Esophagus (tissue), 2 donors: ENCODE measurements around the gene PTPRE. TPM values are rescaled to one million over a fixed set of nuclear protein-coding genes. Genes with fewer than 3 reads are reported as not detected.

ENCODE experiments used
- H3K27ac ChIP-seq, 2 donors: one replicate each; pipeline ENCODE4 v1.5.1; 2013; ENCODE audit warnings: low read depth in 2 of 2, mild to moderate bottlenecking in 2 of 2, inconsistent platforms in 1 of 2, low read length in 1 of 2, moderate library complexity in 1 of 2
- H3K27me3 ChIP-seq, 2 donors: one replicate each; pipeline ENCODE4 v1.6.1; 2013; ENCODE audit warnings: low read length in 2 of 2, control low read depth in 1 of 2, mild to moderate bottlenecking in 1 of 2; ENCODE audit not compliant: insufficient read depth in 2 of 2, control insufficient read depth in 1 of 2
- H3K36me3 ChIP-seq, 2 donors: one replicate each; pipeline ENCODE4 v1.6.1; 2013; ENCODE audit warnings: low read length in 1 of 2; ENCODE audit not compliant: control insufficient read depth in 2 of 2, insufficient read depth in 2 of 2
- H3K4me1 ChIP-seq, 2 donors: one replicate each; pipeline ENCODE4 v1.6.1; 2013; ENCODE audit warnings: low read length in 1 of 2; ENCODE audit not compliant: control insufficient read depth in 2 of 2, insufficient read depth in 2 of 2
- H3K4me3 ChIP-seq, 2 donors: one replicate each; pipeline ENCODE4 v1.5.1; 2013; ENCODE audit warnings: low read length in 2 of 2, mild to moderate bottlenecking in 2 of 2, low read depth in 1 of 2, moderate library complexity in 1 of 2
- H3K9me3 ChIP-seq, 2 donors: one replicate each; pipeline ENCODE4 v1.6.1; 2013; ENCODE audit warnings: mild to moderate bottlenecking in 2 of 2, low read depth in 1 of 2, low read length in 1 of 2, moderate library complexity in 1 of 2; ENCODE audit not compliant: control insufficient read depth in 2 of 2, insufficient read depth in 1 of 2
- WGBS, 2 donors: extraction: QIAGEN DNeasy Blood & Tissue Kit; methylation state at CpG; one replicate each; pipeline ENCODE4 v1.1.7; 2013; 5-methylcytosine and 5-hydroxymethylcytosine counted together
- polyA plus RNA-seq, 2 donors: library from polyadenylated mRNA; stranded (reverse); fragments of 200-250 nt; gene quantifications; one replicate each; pipeline ENCODE4 v1.2.3, GENCODE V29; 2013
- donor health status: healthy with polysubstance abuse.
- donor health status: Bipolar disorder and iron deficiency.

Gene PTPRE
- polyA plus RNA-seq, 2 donors: 3.8 to 5.5 TPM

DNA sequence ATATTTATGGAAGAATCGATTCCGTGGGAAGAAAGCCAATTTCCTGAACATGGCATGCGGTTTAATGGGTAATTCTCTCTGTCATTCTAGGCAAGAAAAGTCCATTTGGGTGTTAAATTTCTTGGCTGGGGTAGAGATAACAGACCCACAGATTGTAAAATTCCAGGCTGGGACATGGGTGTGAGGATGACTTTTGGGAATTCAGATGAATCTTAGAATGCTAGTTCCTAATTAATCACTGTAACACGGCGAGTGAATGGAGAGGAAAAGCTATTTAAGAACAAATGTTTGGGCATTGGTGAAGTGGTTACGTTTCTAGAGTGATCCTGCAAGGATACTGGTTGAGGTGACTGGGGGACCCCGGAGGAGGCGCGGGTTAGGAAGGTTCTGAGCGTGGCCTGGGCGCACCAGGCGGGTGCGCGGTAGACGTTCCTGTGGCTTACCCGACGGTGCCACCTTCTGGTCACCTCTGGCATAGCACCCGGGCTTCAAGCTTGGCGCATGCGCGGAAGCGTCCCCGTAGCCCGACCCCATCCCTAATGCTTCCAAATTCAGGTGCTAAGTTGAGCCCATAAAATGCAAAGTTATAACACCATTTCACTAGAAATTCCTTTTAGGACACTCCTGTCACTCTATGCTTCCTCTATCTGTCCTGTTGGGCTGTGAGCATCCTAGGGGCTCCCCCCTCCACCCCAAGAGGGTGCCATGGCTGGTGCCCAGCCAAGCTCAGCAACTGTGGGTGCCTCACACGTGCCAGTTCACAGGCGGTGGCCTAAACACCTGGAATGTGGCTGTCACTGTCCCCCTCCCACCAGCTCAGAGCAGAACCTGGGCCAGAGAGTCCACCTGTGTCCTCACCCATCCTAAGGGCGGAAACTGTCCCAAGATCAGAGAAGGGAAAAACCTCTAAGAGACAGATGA is 104.4 kb downstream of the PTPRE start:
- Histone ChIP-seq H3K27me3 (no peaks in the 10 kb centered on the region), H3K36me3 (no peaks in the 10 kb centered on the region), H3K27ac (no peak overlapping the region), H3K4me1 (no peaks in the 10 kb centered on the region), H3K4me3 (no peak overlapping the region), H3K9me3 (peaks cover 0 to 4% of the 10 kb centered on the region in 2 donors)
- 14% methylated on average over 27 of the region's 27 CpGs for WGBS, 2 donors

DNA sequence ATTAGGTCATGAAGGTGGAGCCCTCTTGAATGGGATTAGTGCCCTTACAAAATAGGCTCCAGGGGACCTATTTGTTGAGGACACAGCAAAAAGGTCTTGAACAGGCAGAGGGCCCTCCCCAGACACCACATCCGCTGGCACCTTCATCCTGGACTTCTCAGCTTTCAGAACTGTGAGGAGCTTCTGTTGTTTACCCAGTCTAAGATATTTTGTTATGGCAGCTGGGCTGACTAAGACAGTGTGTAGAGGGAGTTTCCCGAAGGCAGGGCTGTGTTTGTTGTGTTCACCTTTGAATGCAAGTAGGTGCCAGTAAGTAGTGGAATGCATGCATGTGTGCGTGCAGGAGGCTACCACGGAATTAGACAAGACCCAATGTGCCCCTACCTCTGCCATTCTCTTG is 106.7 kb downstream of the PTPRE start:
- Histone ChIP-seq H3K27me3 (no peaks in the 10 kb centered on the region), H3K4me3 (no peak overlapping the region), H3K4me1 (no peaks in the 10 kb centered on the region), H3K27ac (no peak overlapping the region), H3K36me3 (no peaks in the 10 kb centered on the region), H3K9me3 (peaks cover 0 to 4% of the 10 kb centered on the region in 2 donors)
- 74 to 79% methylated on average over 4 of the region's 4 CpGs for WGBS, 2 donors

DNA sequence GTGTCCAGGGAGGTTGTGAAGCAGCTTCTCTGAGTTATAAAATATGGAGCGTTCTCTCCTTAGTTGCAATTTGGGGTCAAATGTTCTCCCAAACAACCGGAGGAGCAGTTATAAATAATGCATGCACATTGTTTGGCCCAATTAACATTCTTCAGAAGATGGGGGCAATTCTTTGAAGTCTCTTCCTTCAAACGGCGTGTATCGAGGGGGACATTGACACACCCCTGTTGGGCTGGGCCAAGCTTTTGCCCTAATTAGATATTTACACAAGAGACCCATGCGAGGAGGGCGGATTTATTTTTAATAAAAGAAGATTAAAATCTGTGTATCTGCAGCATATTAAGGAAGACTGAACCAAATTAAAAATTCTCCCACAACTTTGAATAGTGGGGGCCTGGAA is 107.3 kb downstream of the PTPRE start:
- no peaks in the 10 kb centered on the region for H3K27me3 ChIP-seq
- no peaks in the 10 kb centered on the region for H3K36me3 ChIP-seq
- no peaks in the 10 kb centered on the region for H3K4me1 ChIP-seq
- H3K4me3 ChIP-seq: no peak overlapping the region
- WGBS, 2 donors: 74 to 77% methylated on average over 7 of the region's 7 CpGs
- no peak overlapping the region for H3K27ac ChIP-seq
- peaks cover 0 to 4% of the 10 kb centered on the region in 2 donors for H3K9me3 ChIP-seq

DNA sequence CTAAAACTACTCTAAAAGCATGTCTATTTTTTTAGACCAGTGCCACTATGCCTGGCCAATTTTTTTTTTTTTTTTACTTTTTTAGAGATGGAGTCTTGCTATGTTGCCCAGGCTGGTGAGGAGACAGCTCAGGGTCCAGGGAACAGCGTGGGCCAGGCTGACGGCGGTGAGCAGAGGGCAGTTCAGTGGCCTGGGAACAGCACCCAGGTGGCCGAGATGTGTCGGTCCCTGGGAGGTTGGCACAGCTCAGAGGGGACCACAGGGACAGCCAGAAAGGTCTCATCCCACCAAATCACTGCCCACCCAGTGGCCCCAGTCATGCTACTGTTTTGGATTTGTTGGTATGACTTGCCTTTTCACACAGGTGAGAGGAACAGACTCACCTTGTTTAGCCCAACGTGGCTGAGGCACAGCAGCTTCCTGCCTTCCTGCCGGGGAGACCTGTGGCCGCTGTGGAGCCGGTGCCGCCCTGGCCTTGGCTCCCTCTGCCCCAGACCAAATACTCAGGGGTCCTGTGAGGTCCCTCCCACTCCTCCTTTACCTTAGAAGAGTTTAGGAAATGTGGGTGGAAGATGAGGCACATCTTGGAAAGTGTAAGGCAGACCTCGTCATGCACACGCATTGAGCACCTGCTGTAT is 109.6 kb downstream of the PTPRE start:
- H3K4me3 ChIP-seq: no peak overlapping the region
- 84 to 91% methylated on average over 12 of the region's 12 CpGs for WGBS, 2 donors
- H3K27me3 ChIP-seq: no peaks in the 10 kb centered on the region
- peaks cover 0 to 4% of the 10 kb centered on the region in 2 donors for H3K9me3 ChIP-seq
- no peaks in the 10 kb centered on the region for H3K4me1 ChIP-seq
- no peak overlapping the region for H3K27ac ChIP-seq
- H3K36me3 ChIP-seq: no peaks in the 10 kb centered on the region

DNA sequence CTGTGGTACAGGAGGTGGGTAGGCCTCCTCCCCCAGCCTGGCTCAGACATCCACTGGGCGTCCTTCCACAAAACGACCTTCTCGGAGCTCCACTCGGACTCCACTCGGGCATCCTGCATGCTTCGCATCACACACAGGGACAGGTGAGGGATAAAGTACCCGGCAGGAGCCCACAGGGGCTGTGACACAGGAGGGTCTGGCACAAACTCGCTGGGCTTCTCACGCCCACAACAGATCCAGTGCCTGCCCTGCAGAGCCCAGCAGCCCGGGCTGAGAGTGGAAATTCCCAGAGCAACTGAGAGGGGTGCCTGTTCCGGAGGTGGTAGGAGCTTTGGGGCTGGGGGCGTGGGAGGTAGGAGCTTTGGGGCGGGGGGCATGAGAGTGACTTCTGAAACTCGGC is 110.9 kb downstream of the PTPRE start:
- H3K27me3 ChIP-seq: no peaks in the 10 kb centered on the region
- no peak overlapping the region for H3K27ac ChIP-seq
- H3K4me1 ChIP-seq: no peaks in the 10 kb centered on the region
- H3K9me3 ChIP-seq: peaks cover 0 to 4% of the 10 kb centered on the region in 2 donors
- H3K4me3 ChIP-seq: no peak overlapping the region
- no peaks in the 10 kb centered on the region for H3K36me3 ChIP-seq
- 66 to 71% methylated on average over 14 of the region's 14 CpGs for WGBS, 2 donors

DNA sequence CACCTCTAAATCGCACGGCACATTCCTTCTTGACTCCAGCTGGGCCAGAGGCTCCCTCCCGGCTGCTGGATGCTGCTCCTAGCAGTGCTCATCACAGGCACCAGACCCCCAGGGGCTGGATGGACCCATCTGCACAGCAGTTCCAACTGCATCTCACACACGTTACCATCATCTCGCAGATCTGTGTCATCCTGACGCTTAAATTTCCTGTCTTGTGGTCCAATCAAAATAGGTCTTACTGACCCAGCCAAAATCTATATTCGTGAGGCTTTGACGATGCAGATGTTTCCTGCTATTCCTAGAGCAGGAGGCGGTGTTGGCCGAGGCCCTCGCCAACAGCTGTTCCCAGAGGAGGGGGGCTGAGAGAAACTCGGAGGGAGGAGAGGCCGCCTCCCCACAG is 111.3 kb downstream of the PTPRE start:
- 45 to 53% methylated on average over 13 of the region's 13 CpGs for WGBS, 2 donors
- Histone ChIP-seq H3K9me3 (peaks cover 0 to 4% of the 10 kb centered on the region in 2 donors), H3K4me1 (no peaks in the 10 kb centered on the region), H3K4me3 (no peak overlapping the region), H3K27me3 (no peaks in the 10 kb centered on the region), H3K36me3 (no peaks in the 10 kb centered on the region), H3K27ac (no peak overlapping the region)

DNA sequence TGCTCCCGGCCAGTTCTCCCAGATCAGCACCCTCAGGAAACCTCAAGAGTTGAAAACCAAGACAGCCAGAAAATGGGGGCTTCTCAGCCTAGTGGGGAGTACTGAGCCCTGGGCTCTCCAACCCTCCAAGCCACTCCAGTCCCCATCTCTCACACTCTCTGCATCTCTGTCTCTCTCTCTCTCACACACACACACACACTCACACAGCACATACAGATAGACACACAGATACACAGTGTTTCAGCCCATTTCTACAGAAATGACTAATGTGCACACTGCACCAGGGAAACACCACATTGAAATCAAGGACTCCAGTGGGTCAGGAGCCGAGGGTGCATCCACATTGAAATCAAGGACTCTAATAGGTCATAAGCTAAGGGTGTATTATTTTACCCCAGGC is 111.8 kb downstream of the PTPRE start:
- Histone ChIP-seq H3K4me3 (no peak overlapping the region), H3K9me3 (peaks cover 0 to 3% of the 10 kb centered on the region in 2 donors), H3K27me3 (no peaks in the 10 kb centered on the region), H3K27ac (no peak overlapping the region), H3K4me1 (no peaks in the 10 kb centered on the region), H3K36me3 (no peaks in the 10 kb centered on the region)
- 55 to 84% methylated on average over 2 of the region's 2 CpGs for WGBS, 2 donors

DNA sequence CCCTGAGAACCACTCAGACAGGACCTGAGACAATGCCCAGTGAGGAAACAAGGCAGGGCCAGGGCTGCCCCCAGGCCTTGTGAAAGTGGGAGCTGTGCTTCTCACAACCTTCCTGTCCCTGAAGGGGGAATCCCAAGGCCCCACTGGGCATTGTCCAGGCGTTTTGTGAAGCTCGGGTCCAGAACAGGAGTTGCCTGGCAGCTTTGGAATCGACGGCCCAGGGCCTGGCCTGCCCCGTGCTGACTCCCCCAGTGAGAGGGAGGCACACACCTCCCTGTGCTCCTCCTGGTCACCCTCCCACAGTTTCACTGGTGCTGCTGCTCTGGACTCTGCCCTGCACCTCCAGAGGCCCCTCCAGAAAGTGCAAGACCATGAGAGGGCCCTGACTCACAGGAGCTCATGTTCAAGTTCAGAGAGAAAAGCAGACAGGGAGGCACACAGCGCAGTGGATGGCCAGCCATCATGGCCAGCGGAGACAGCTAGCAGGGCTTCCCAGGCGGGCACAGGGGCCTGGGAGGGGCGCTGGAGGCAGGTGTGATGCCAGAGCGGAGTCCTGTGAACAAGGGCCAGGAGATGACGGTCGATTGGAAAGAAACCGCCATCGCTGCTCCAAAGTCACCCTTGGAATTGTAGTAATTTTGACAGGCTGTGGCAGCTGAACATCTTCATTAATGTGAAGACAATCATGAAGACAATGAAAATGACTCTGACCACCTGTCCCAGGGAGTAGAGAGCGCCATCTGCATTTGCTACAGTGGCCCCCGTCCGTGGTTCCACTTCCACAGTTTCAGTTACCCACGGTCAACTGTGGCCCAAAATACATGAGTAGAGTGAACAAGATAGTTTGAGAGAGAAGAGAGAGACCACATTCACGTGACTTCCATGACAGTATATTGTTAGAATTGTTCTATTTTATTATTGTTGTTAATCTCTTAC is 115.6 kb downstream of the PTPRE start:
- WGBS, 2 donors: 87% methylated on average over 19 of the region's 19 CpGs

DNA sequence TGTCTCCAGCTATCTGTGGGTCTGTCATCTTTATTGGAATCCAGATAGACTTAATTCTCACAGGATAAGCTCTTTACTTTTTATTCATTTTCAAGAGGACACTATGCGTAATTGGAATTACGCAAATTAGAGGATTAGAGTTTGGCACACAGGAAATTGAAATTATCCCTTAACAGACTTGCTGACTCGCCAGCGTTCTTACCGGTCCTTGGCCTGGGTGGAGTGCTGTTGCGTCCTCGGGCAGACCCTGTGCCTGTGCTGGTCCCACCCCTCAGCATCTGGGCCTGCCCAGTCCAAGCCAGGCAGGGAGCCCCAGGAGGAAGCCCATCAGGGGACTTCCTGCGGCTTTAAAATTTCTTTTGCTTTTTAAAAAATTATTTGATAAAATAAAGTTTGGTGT is 117.5 kb downstream of the PTPRE start:
- no peak overlapping the region for H3K4me3 ChIP-seq
- H3K36me3 ChIP-seq: no peaks in the 10 kb centered on the region
- H3K27me3 ChIP-seq: no peaks in the 10 kb centered on the region
- H3K27ac ChIP-seq: no peak overlapping the region
- no peaks in the 10 kb centered on the region for H3K9me3 ChIP-seq
- no peaks in the 10 kb centered on the region for H3K4me1 ChIP-seq
- 62 to 70% methylated on average over 8 of the region's 8 CpGs for WGBS, 2 donors

More for the DNA sequence above, 115.6 kb downstream of the PTPRE start:
- no peaks in the 10 kb centered on the region for H3K36me3 ChIP-seq
- no peaks in the 10 kb centered on the region for H3K27me3 ChIP-seq
- H3K4me3 ChIP-seq: no peak overlapping the region
- no peaks in the 10 kb centered on the region for H3K4me1 ChIP-seq
- no peaks in the 10 kb centered on the region for H3K9me3 ChIP-seq
- H3K27ac ChIP-seq: no peak overlapping the region
